WERI-Rb-1 (cell line): ENCODE results near the gene PCDH1.

Experiments
- DNase-seq: peaks from one replicate; pipeline ENCODE4 v3.0.0-alpha.2; 2020
- H3K27ac ChIP-seq: fragments of 250-450 bp; sonication (Bioruptor Pico); 2 replicates; pipeline ENCODE4 v1.5.1; 2020; ENCODE audit warnings: mild to moderate bottlenecking, moderate library complexity
- H3K27me3 ChIP-seq: fragments of 250-450 bp; sonication (Bioruptor Pico); 2 replicates; pipeline ENCODE4 v1.5.1; 2021; ENCODE audit warnings: mild to moderate bottlenecking, low read depth, moderate library complexity; ENCODE audit not compliant: insufficient read depth, severe bottlenecking
- H3K36me3 ChIP-seq: fragments of 250-450 bp; sonication (Bioruptor Pico); 2 replicates; pipeline ENCODE4 v1.5.1; 2020; ENCODE audit warnings: mild to moderate bottlenecking, moderate library complexity
- H3K4me3 ChIP-seq: 2 replicates; pipeline ENCODE4 v1.5.1; 2011; ENCODE audit warnings: low read depth, mild to moderate bottlenecking, control low read depth, low read length
- H3K9me3 ChIP-seq: fragments of 250-450 bp; sonication (Bioruptor Pico); 2 replicates; pipeline ENCODE4 v1.5.1; 2021; ENCODE audit warnings: mild to moderate bottlenecking, moderate library complexity; ENCODE audit not compliant: severe bottlenecking
- TF ChIP-seq, protein P1 (sequence below): IDR thresholded peaks from 2 replicates; pipeline ENCODE4 v1.5.1; 2011; ENCODE audit warnings: low read depth, mild to moderate bottlenecking, control low read depth, inconsistent platforms, low read length

PCDH1 gene

DNA sequence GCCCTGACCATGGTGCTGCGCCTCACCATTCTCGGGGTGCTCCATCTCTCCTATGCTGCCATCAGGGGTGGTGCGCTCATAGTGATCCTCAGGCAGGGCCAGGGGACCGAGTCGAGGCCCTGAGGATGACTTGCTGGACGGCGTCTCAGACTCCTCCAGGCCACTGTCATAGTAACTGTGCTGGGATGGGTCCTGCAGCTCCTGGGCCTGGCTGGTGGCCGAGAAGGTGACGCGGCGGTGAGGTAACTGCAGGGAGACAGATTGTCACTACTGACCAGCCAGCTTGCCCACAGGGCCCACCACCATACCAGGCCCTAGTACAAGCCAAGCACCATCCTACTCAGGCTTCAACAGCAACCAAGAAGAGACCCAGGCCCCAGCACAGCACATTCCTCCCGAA is 21.0 kb downstream of the PCDH1 start:
- no peaks in the 10 kb centered on the region for H3K9me3 ChIP-seq
- TF ChIP-seq, protein P1, sequence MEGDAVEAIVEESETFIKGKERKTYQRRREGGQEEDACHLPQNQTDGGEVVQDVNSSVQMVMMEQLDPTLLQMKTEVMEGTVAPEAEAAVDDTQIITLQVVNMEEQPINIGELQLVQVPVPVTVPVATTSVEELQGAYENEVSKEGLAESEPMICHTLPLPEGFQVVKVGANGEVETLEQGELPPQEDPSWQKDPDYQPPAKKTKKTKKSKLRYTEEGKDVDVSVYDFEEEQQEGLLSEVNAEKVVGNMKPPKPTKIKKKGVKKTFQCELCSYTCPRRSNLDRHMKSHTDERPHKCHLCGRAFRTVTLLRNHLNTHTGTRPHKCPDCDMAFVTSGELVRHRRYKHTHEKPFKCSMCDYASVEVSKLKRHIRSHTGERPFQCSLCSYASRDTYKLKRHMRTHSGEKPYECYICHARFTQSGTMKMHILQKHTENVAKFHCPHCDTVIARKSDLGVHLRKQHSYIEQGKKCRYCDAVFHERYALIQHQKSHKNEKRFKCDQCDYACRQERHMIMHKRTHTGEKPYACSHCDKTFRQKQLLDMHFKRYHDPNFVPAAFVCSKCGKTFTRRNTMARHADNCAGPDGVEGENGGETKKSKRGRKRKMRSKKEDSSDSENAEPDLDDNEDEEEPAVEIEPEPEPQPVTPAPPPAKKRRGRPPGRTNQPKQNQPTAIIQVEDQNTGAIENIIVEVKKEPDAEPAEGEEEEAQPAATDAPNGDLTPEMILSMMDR = no peak
- H3K27ac ChIP-seq = no peak overlapping the region
- H3K4me3 ChIP-seq = no peak overlapping the region
- DNase-seq = no peak
- H3K36me3 ChIP-seq = no peaks in the 10 kb centered on the region
- no peaks in the 10 kb centered on the region for H3K27me3 ChIP-seq

DNA sequence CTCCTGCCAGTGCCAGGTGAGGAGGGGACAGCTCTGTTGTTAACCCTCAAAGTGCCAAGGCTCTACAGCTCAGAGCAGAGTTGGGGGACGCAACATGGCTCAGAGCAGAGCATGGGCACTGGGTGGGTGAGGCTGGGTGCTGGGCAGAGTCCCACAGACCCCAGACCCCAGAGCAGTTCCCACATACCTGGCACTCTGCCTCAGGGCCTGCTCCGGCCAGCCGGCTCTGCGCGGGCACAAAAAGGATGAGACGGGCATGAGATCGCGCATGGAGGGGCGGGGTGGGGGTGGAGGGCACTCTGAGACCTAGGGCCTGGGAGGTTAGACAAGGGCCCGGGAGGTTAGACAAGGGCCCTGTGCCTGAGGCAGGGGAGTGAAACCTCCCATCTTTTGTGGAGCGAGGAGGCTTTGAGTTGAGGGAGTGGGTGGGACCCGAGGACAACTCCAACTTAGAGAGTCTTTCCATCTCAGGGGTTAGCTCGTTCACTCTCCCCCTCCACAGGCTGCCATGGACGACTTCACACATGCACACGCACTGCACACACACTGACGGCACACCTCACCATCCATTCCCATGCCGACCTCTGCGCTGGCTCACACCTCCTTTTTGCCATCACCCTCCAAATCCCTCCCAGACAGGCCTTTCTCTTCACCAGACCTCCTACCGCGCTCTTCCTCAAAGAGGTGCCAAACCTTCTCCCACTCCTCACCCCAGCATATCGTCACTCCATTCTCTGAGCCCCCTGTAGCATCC is 22.0 kb downstream of the PCDH1 start:
- TF ChIP-seq, protein P1 = no peak
- no peaks in the 10 kb centered on the region for H3K9me3 ChIP-seq
- DNase-seq = no peak
- H3K36me3 ChIP-seq = no peaks in the 10 kb centered on the region
- no peak overlapping the region for H3K4me3 ChIP-seq
- H3K27ac ChIP-seq = no peak overlapping the region
- H3K27me3 ChIP-seq = no peaks in the 10 kb centered on the region

DNA sequence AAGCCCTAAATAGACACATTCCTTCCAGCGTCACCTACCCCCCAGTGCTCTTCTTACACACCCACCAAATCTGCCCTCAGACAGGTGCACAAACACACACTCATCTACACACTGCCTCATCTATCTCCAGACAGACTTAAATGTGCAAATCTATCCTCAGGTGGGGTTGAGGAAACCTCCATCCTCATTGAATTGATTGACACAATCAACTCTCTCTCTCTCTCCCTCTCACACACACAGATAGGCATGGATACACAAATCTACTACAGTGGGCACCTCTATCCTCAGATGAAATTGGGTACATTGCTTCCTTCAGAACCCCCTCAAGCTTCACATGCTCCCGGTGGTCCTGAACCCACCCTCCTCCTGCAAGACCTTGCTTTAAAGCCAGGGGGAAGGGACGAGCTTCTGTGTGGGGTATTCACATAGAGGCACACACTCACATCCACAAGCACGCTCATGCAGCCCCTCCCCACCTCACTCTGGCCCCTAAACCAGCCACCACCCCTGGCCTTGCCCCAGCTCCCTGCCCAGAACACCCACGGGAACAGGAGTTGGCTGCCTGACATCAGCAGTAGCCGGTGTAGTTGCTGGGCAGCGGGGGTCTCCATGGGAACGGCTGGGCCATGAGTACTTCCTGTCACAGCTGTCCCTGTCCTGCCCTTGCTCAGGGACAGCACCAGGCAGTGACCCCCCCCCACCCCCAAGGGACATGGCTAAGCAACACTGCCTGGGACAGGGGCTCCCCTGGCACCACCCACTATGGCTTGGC is 22.8 kb downstream of the PCDH1 start:
- TF ChIP-seq, protein P1 = no peak
- DNase-seq = no peak
- no peak overlapping the region for H3K4me3 ChIP-seq

DNA sequence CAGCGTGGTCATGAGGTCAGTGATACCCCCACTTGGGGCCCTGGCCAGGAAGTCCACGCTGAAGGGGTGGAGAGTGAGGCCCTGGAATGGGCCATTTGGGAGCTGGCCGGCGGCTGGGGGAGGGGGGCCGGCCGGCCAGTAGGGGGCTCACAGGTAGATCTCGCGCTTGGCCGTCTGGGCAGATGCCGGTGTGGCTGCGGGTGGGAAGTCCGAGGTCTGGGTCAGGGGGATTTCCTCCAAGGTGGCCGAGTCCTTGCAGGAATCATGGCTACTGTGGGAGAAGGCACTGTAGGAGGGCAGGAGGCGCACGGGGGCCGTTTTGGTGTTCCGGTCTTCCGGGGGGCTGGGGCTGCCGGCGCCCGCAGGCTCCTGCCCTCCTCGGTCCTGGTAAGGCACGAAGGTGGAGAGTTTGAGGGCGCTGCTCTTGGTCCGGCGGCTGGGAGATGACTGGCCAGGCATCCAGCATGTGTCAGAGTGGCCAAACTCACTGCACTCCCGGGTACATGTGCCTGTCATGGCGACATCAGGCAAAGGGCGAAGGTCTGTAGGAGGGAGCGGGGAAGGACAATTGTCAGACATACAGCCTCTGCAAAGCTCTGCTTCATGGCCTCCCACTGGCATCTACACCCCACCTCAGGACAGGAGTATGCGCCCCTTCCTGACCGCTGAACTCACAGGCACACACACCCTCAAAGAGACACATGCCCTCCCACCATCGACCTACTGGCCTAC is 24.1 kb downstream of the PCDH1 start:
- Histone ChIP-seq H3K4me3 (no peak overlapping the region), H3K27me3 (no peaks in the 10 kb centered on the region), H3K27ac (no peak overlapping the region), H3K36me3 (peaks cover 3% of the 10 kb centered on the region; the same call in 1 of the 2 replicates), H3K9me3 (no peaks in the 10 kb centered on the region)
- TF ChIP-seq, protein P1 = no peak
- DNase-seq = no peak

More for the DNA sequence above, 22.8 kb downstream of the PCDH1 start:
- no peak overlapping the region for H3K27ac ChIP-seq
- no peaks in the 10 kb centered on the region for H3K36me3 ChIP-seq
- H3K27me3 ChIP-seq = no peaks in the 10 kb centered on the region
- H3K9me3 ChIP-seq = no peaks in the 10 kb centered on the region

DNA sequence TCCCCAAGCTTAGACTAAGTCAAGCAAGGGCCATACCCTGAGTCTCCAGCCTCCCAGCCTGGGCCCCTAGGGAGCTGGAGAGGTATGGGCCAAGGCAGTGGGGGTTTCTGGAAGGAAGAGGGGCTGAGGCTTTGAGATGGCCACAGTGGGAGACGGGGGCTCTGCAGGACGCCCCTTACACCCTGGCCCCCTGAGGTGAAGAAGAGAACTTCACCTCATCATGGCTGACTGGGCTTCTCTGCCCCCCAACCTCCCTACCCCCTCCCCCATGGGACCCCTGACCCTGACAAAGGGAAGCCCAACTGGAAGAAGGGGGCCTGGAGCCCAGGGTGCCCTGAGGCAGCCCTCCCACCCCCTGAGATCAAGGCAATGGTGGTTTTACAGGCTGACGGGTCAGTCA is 25.8 kb downstream of the PCDH1 start:
- DNase-seq = no peak
- TF ChIP-seq, protein P1 = no peak
- Histone ChIP-seq H3K36me3 (peaks cover 3% of the 10 kb centered on the region; the same call in 1 of the 2 replicates), H3K27ac (no peak overlapping the region), H3K9me3 (no peaks in the 10 kb centered on the region), H3K4me3 (no peak overlapping the region), H3K27me3 (no peaks in the 10 kb centered on the region)
